Natural killer cell treated with Interleukin-12 subunit alpha and Interleukin-12 subunit beta and Interleukin-15 and Interleukin-18, amount 100 ng/mL, for 72 hours (primary cell): ENCODE measurements around the gene LRRC46. TPM values are rescaled to one million over a fixed set of nuclear protein-coding genes. Genes with fewer than 3 reads are reported as not detected.

Source experiments
- total RNA-seq, 2 donors: library from RNA; stranded (reverse); gene quantifications; one replicate each; pipeline ENCODE4 v1.2.3, GENCODE V29; 2022

Gene LRRC46
- total RNA-seq, 2 donors from 2014 or later: 0.17 to 0.86 TPM

Other genes with a start within 250 kb of the LRRC46 start
- gene KPNB1, start 181.8 kb upstream of the LRRC46 start, total RNA-seq: 1,000 to 10,000 TPM in 1 of 2 donors, 100 to 1,000 TPM in 1; 665 to 1,039 TPM
- 10 to 100 TPM; 13.1 to 22.6 TPM for gene TBKBP1, start 137.5 kb upstream of the LRRC46 start, total RNA-seq
- gene TBX21, start 98.4 kb upstream of the LRRC46 start, total RNA-seq: 100 to 1,000 TPM; 234 to 437 TPM
- gene OSBPL7, start 9.9 kb upstream of the LRRC46 start, total RNA-seq: 10 to 100 TPM; 21.6 to 28.6 TPM
- 10 to 100 TPM; 44.6 to 44.7 TPM for gene MRPL10, start 129 bp upstream of the LRRC46 start, total RNA-seq
- 10 to 100 TPM; 18.1 to 23.5 TPM for gene SCRN2, start 9.6 kb downstream of the LRRC46 start, total RNA-seq
- under 1 TPM in 1 of 2 donors, not detected in 1; 0.24 TPM for gene SP6, start 19.5 kb downstream of the LRRC46 start, total RNA-seq
- gene SP2, start 64.6 kb downstream of the LRRC46 start, total RNA-seq: 10 to 100 TPM; 22.0 to 25.8 TPM
- 10 to 100 TPM; 21.5 to 39.9 TPM for gene PNPO, start 109.9 kb downstream of the LRRC46 start, total RNA-seq
- gene PRR15L, start 126.2 kb downstream of the LRRC46 start, total RNA-seq: not detected
- gene CDK5RAP3, start 139.4 kb downstream of the LRRC46 start, total RNA-seq: 100 to 1,000 TPM; 150 to 278 TPM
- gene COPZ2, start 206.1 kb downstream of the LRRC46 start, total RNA-seq: 10 to 100 TPM; 14.9 to 32.9 TPM
- gene NFE2L1, start 216.7 kb downstream of the LRRC46 start, total RNA-seq: 100 to 1,000 TPM; 103 to 153 TPM